Ovary (tissue), 9 donors: ENCODE data around the gene DENND5B. TPM values are rescaled to one million over a fixed set of nuclear protein-coding genes. Genes with fewer than 3 reads are reported as not detected.

Experiments
- DNase-seq, 5 donors: peaks; one replicate each; pipeline ENCODE4 v3.0.0-alpha.2; 2019 to 2020
- H3K27ac ChIP-seq, 2 donors: fragments of 200-600 bp; one replicate each; pipeline versions ENCODE4 v1.5.1 to v1.8.0; 2019 to 2022
- H3K27me3 ChIP-seq: fragments of 200-600 bp; one replicate; pipeline ENCODE4 v1.8.0; 2022
- H3K36me3 ChIP-seq: fragments of 200-600 bp; sonication (generic); one replicate; pipeline ENCODE4 v1.5.1; 2019
- H3K4me1 ChIP-seq: one replicate; pipeline ENCODE4 v1.8.1; 2013; ENCODE audit warnings: mild to moderate bottlenecking, moderate library complexity; ENCODE audit not compliant: insufficient read depth
- H3K4me3 ChIP-seq: fragments of 200-600 bp; sonication (generic); one replicate; pipeline ENCODE4 v1.5.1; 2017
- H3K9me3 ChIP-seq, 2 donors: fragments of 200-600 bp in 1 of 2; sonication (generic) in 1 of 2; one replicate each; pipeline versions ENCODE4 v1.5.1 to v1.8.1; 2013 to 2019; ENCODE audit warnings: mild to moderate bottlenecking in 1 of 2, moderate library complexity in 1 of 2
- CTCF ChIP-seq, 3 donors: fragments of 450-650 bp in 2 of 3; fragments of 200-600 bp in 1 of 3; IDR thresholded peaks; one replicate each; pipeline versions ENCODE4 v1.5.1 to v1.8.0; 2016 to 2022; ENCODE audit warnings: antibody characterized with exemption in 3 of 3, mild to moderate bottlenecking in 1 of 3
- EP300 ChIP-seq: sonication (generic); formaldehyde crosslinking; IDR thresholded peaks from one replicate; pipeline ENCODE4 v1.6.1; 2017; ENCODE audit warnings: antibody characterized with exemption
- POLR2A ChIP-seq: fragments of 450-650 bp; IDR thresholded peaks from one replicate; pipeline ENCODE4 v1.6.1; 2017; ENCODE audit warnings: antibody characterized with exemption, mild to moderate bottlenecking, moderate library complexity
- WGBS, 3 donors: extraction: QIAGEN DNeasy Blood & Tissue Kit in 1 of 3; methylation state at CpG; one replicate each; pipeline versions ENCODE4 v1.1.5 to v1.1.7; 2013 to 2017; 5-methylcytosine and 5-hydroxymethylcytosine counted together
- intact Hi-C, 4 donors: fragments of 100-400 bp; cut with DNase I; formaldehyde crosslinking; loops; one replicate each; pipeline versions ENCODE4 v1.11.0 to v1.15.1; 2022 to 2023
- polyA plus RNA-seq, 2 donors: library from polyadenylated mRNA; stranded (reverse); fragments of 200-250 nt in 1 of 2; fragments of 350-450 nt in 1 of 2; fragmentation: Illumina TruSeq in 1 of 2; extraction: RNeasy Lipid Tissue Mini Kit (QIAGEN cat#74804) in 1 of 2; gene quantifications; one replicate each; pipeline ENCODE4 v1.2.3, GENCODE V29; 2013 to 2014
- total RNA-seq, 7 donors: library from RNA; depleted of rRNA in 2 of 7; stranded (reverse); fragments of >200 nt in 2 of 7; fragmentation: NEBNext Ultra II Directional in 3 of 7; extraction: Animal tissue kit (Norgen Biotek cat#: 25700) in 3 of 7; gene quantifications; one replicate each; pipeline versions ENCODE4 v1.1.0 to v1.2.4, GENCODE V29; 2016 to 2023
- donor health status: DM: no; HTN: no; CAD: no; lungs with moderate emphysema.
- donor health status: DM: no; HTN: no; CAD: no.
- donor health status: Bipolar disorder and iron deficiency.
- donor health status: DM: yes; HTN: yes; CAD: no.
- donor health status: DM: no; HTN: no; CAD: no.
- donor health status: DM: yes; HTN: yes; CAD: no.

The DENND5B gene
- total and polyA plus RNA-seq, 9 donors, result 13.9 to 70.7 (median 47.9) TPM

GRCh38 chr12:31456562-31456961 lies 134.4 kb downstream of the DENND5B start:
- no peaks in the 10 kb centered on the region for H3K36me3 ChIP-seq
- no peak overlapping the region for H3K4me3 ChIP-seq
- TF ChIP-seq POLR2A, result no peak
- TF ChIP-seq EP300, result no peak
- TF ChIP-seq CTCF (IDR thresholded peaks at IDR 0.05), result no peak
- H3K9me3 ChIP-seq, result no peaks in the 10 kb centered on the region
- DNase-seq, result no peak
- H3K4me1 ChIP-seq, result peaks cover 6% of the 10 kb centered on the region
- intact Hi-C loops, result no loop called here
- WGBS, 3 donors, result 83 to 89% (median 83%) methylated on average over 2 of the region's 2 CpGs
- no peaks in the 10 kb centered on the region for H3K27me3 ChIP-seq
- H3K27ac ChIP-seq, result no peak overlapping the region

GRCh38 chr12:31444736-31445135 lies 146.2 kb downstream of the DENND5B start:
- H3K36me3 ChIP-seq, result no peaks in the 10 kb centered on the region
- H3K9me3 ChIP-seq, result no peaks in the 10 kb centered on the region
- no peaks in the 10 kb centered on the region for H3K4me1 ChIP-seq
- no peak for DNase-seq
- no peak overlapping the region for H3K4me3 ChIP-seq
- H3K27me3 ChIP-seq, result no peaks in the 10 kb centered on the region
- 77 to 85% (median 83%) methylated on average over 2 of the region's 2 CpGs for WGBS, 3 donors
- TF ChIP-seq CTCF (IDR thresholded peaks at IDR 0.05) (no peak), POLR2A (no peak), EP300 (no peak)
- intact Hi-C loops, result no loop called here
- no peak overlapping the region for H3K27ac ChIP-seq

- no peaks in the 10 kb centered on the region for H3K27me3 ChIP-seq
- H3K4me3 ChIP-seq, result no peak overlapping the region
- no peaks in the 10 kb centered on the region for H3K4me1 ChIP-seq
- no peaks in the 10 kb centered on the region for H3K9me3 ChIP-seq
- no peak for DNase-seq
- H3K36me3 ChIP-seq, result no peaks in the 10 kb centered on the region
- intact Hi-C loops, result no loop called here
- H3K27ac ChIP-seq, result no peak overlapping the region
- no peak for TF ChIP-seq EP300
- TF ChIP-seq POLR2A, result no peak
- TF ChIP-seq CTCF (IDR thresholded peaks at IDR 0.05), result no peak
- WGBS, 3 donors, result 93 to 96% (median 94%) methylated on average over 4 of the region's 4 CpGs
Measured at GRCh38 chr12:31440586-31440985, 150.3 kb downstream of the DENND5B start.

GRCh38 chr12:31440134-31440533 lies 150.8 kb downstream of the DENND5B start:
- H3K4me3 ChIP-seq, result no peak overlapping the region
- no peak for DNase-seq
- no peaks in the 10 kb centered on the region for H3K27me3 ChIP-seq
- H3K9me3 ChIP-seq, result no peaks in the 10 kb centered on the region
- H3K4me1 ChIP-seq, result no peaks in the 10 kb centered on the region
- TF ChIP-seq EP300 (no peak), CTCF (IDR thresholded peaks at IDR 0.05) (no peak), POLR2A (no peak)
- intact Hi-C loops, result no loop called here
- H3K36me3 ChIP-seq, result no peaks in the 10 kb centered on the region
- H3K27ac ChIP-seq, result no peak overlapping the region
- WGBS, 3 donors, result 79 to 92% (median 92%) methylated on average over 4 of the region's 4 CpGs
